H9 (cell line): ENCODE data around the gene LOXHD1. TPM values are rescaled to one million over a fixed set of nuclear protein-coding genes. Genes with fewer than 3 reads are reported as not detected.

Experiments used
- DNase-seq: peaks from one replicate; pipeline ENCODE4 v3.0.0-alpha.2; 2017
- H2AFZ ChIP-seq: one replicate; pipeline ENCODE4 v1.6.1; 2013; ENCODE audit warnings: mild to moderate bottlenecking, low read length, control low read depth, moderate library complexity
- H2AK5ac ChIP-seq: 2 replicates; pipeline ENCODE4 v1.6.1; 2013; ENCODE audit warnings: low read length, control low read depth, mixed read lengths; ENCODE audit not compliant: insufficient read length
- H2BK120ac ChIP-seq: one replicate; pipeline ENCODE4 v1.6.1; 2013; ENCODE audit warnings: low read depth, mild to moderate bottlenecking, low read length, control low read depth, inconsistent platforms; ENCODE audit not compliant: poor library complexity, severe bottlenecking
- H2BK12ac ChIP-seq: 2 replicates; pipeline ENCODE4 v1.6.1; 2013; ENCODE audit warnings: low read length, control low read depth, mixed read lengths, low read depth; ENCODE audit not compliant: insufficient read length
- H2BK15ac ChIP-seq: 2 replicates; pipeline ENCODE4 v1.6.1; 2013; ENCODE audit warnings: low read depth, low read length, control low read depth
- H2BK20ac ChIP-seq: one replicate; pipeline ENCODE4 v1.6.1; 2013; ENCODE audit warnings: low read depth, mild to moderate bottlenecking, low read length, control low read depth, inconsistent platforms; ENCODE audit not compliant: poor library complexity, severe bottlenecking
- H2BK5ac ChIP-seq: 2 replicates; pipeline ENCODE4 v1.6.1; 2013; ENCODE audit warnings: low read length, control low read depth, mixed read lengths; ENCODE audit not compliant: insufficient read length
- H3K14ac ChIP-seq: 2 replicates; pipeline ENCODE4 v1.6.1; 2013; ENCODE audit warnings: low read length, control low read depth; ENCODE audit not compliant: insufficient read depth
- H3K18ac ChIP-seq: 2 replicates; pipeline ENCODE4 v1.6.1; 2013; ENCODE audit warnings: low read depth, mild to moderate bottlenecking, mixed read lengths, low read length, control low read depth; ENCODE audit not compliant: insufficient read length
- H3K23ac ChIP-seq: 2 replicates; pipeline ENCODE4 v1.6.1; 2013; ENCODE audit warnings: low read length, control low read depth, mixed read lengths, low read depth; ENCODE audit not compliant: insufficient read length
- H3K23me2 ChIP-seq: 2 replicates; pipeline ENCODE4 v1.6.1; 2013; ENCODE audit warnings: low read depth, mild to moderate bottlenecking, mixed read lengths, low read length, control low read depth; ENCODE audit not compliant: insufficient read length, poor library complexity, severe bottlenecking
- H3K27ac ChIP-seq: 2 replicates; pipeline ENCODE4 v1.5.1; 2013; ENCODE audit warnings: low read length, control low read depth, mixed read lengths, low read depth; ENCODE audit not compliant: insufficient read length
- H3K27me3 ChIP-seq: 2 replicates; pipeline ENCODE4 v1.6.1; 2013; ENCODE audit warnings: low read length, control low read depth, inconsistent platforms; ENCODE audit not compliant: insufficient read depth
- H3K4ac ChIP-seq: 2 replicates; pipeline ENCODE4 v1.6.1; 2013; ENCODE audit warnings: low read depth, mild to moderate bottlenecking, control low read depth, inconsistent platforms, low read length, moderate library complexity
- H3K4me1 ChIP-seq: 2 replicates; pipeline ENCODE4 v1.6.1; 2013; ENCODE audit warnings: low read length, control low read depth, inconsistent platforms; ENCODE audit not compliant: insufficient read depth
- H3K4me2 ChIP-seq: 2 replicates; pipeline ENCODE4 v1.6.1; 2013; ENCODE audit warnings: low read length, control low read depth, mixed read lengths; ENCODE audit not compliant: insufficient read length, insufficient read depth
- H3K56ac ChIP-seq: 2 replicates; pipeline ENCODE4 v1.6.1; 2013; ENCODE audit warnings: low read depth, mild to moderate bottlenecking, mixed read lengths, low read length, control low read depth; ENCODE audit not compliant: insufficient read length
- H3K79me1 ChIP-seq: 2 replicates; pipeline ENCODE4 v1.6.1; 2013; ENCODE audit warnings: low read depth, mild to moderate bottlenecking, moderate library complexity, low read length, control low read depth, inconsistent platforms; ENCODE audit not compliant: insufficient read depth, poor library complexity, severe bottlenecking
- H3K79me2 ChIP-seq: 2 replicates; pipeline ENCODE4 v1.6.1; 2013; ENCODE audit warnings: low read length, control low read depth, inconsistent platforms; ENCODE audit not compliant: insufficient read depth
- H3K9ac ChIP-seq: 2 replicates; pipeline ENCODE4 v1.6.1; 2013; ENCODE audit warnings: low read length, control low read depth, mixed read lengths; ENCODE audit not compliant: insufficient read length; ENCODE audit errors: extremely low read depth
- H3K9me3 ChIP-seq: one replicate; pipeline ENCODE4 v1.6.1; 2013; ENCODE audit warnings: low read depth, low read length, inconsistent platforms; ENCODE audit not compliant: control insufficient read depth
- H3T11ph ChIP-seq: one replicate; pipeline ENCODE4 v1.6.1; 2013; ENCODE audit warnings: mild to moderate bottlenecking, low read length, control low read depth, inconsistent platforms
- H4K20me1 ChIP-seq: one replicate; pipeline ENCODE4 v1.6.1; 2013; ENCODE audit not compliant: control insufficient read depth, insufficient read length, insufficient read depth
- H4K5ac ChIP-seq: 2 replicates; pipeline ENCODE4 v1.6.1; 2013; ENCODE audit warnings: low read depth, mild to moderate bottlenecking, mixed read lengths, low read length, control low read depth; ENCODE audit not compliant: insufficient read length
- H4K8ac ChIP-seq: replicated peaks from 2 replicates; pipeline ENCODE4 v1.6.1; 2013; ENCODE audit warnings: low read length, control low read depth, mixed read lengths, low read depth; ENCODE audit not compliant: insufficient read length
- H4K91ac ChIP-seq: 2 replicates; pipeline ENCODE4 v1.6.1; 2013; ENCODE audit warnings: low read depth, mild to moderate bottlenecking, moderate library complexity, mixed read lengths, low read length, control low read depth; ENCODE audit not compliant: insufficient read length
- H3K27ac Mint-ChIP-seq, 3 experiments: 2 replicates in 2 of 3; 3 replicates in 1 of 3; pipeline ENCODE4 v1.8.0; 2020 to 2021; ENCODE audit warnings: mixed read lengths in 3 of 3, mild to moderate bottlenecking in 1 of 3, moderate library complexity in 1 of 3
- H3K27me3 Mint-ChIP-seq: 2 replicates; pipeline ENCODE4 v1.8.0; 2021; ENCODE audit warnings: low read depth, mild to moderate bottlenecking, moderate library complexity, mixed read lengths
- H3K36me3 Mint-ChIP-seq, 3 experiments: 2 replicates in 2 of 3; 3 replicates in 1 of 3; pipeline ENCODE4 v1.8.0; 2020 to 2021; ENCODE audit warnings: low read depth in 3 of 3, mixed read lengths in 3 of 3; ENCODE audit not compliant: insufficient read depth in 1 of 3
- H3K4me1 Mint-ChIP-seq, 2 experiments: 2 replicates each; pipeline ENCODE4 v1.8.0; 2020; ENCODE audit warnings: mixed read lengths in 2 of 2
- H3K4me3 Mint-ChIP-seq, 2 experiments: 2 replicates in 1 of 2; 3 replicates in 1 of 2; pipeline ENCODE4 v1.8.0; 2020 to 2021; ENCODE audit warnings: mild to moderate bottlenecking in 2 of 2, mixed read lengths in 2 of 2, moderate library complexity in 1 of 2
- H3K9me3 Mint-ChIP-seq, 2 experiments: 2 replicates in 1 of 2; 3 replicates in 1 of 2; pipeline ENCODE4 v1.8.0; 2020; ENCODE audit warnings: mild to moderate bottlenecking in 2 of 2, mixed read lengths in 2 of 2, moderate library complexity in 1 of 2
- WGBS: extraction: QIAGEN DNeasy Blood & Tissue Kit; methylation state at CpG from one replicate; pipeline ENCODE4 v1.1.7; 2013; ENCODE audit warnings: missing lambda C conversion rate, low lambda C conversion rate, mixed read lengths; ENCODE audit not compliant: insufficient read length; ENCODE audit errors: extremely low coverage; 5-methylcytosine and 5-hydroxymethylcytosine counted together
- total RNA-seq: library from RNA; stranded (reverse); gene quantifications from 2 replicates; pipeline ENCODE4 v1.2.1, GENCODE V29; 2021
- TF ChIP-seq, protein P1 (sequence below): fragments of 200-600 bp; sonication (generic); conservative IDR thresholded peaks from 3 replicates; pipeline ENCODE4 v1.8.0; 2021; ENCODE audit warnings: antibody characterized with exemption, mild to moderate bottlenecking

The LOXHD1 gene
- total RNA-seq, 1 experiment from 2014 or later, result 0.07 TPM

DNA sequence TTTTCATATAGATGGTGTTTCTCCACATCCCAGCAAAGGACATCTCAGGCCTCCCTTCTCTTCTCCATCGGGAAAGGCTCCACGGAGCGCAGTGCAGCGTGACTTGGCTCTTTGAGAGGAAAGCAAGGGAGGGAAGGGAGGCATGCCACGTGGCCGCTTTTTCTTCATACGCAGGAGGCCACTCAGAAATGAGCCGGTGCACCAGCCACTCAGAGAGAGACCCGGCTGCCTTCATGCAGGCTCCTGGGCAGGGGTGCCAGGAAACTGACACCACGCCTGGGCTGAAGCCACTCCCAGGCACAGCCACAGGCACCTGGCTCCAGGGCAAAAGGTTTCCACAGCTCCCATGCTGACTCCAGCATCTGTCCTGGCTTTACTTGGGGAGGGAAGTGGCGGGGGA lies 11.1 kb upstream of the LOXHD1 start:
- H2BK20ac ChIP-seq, result no peak overlapping the region
- no peak overlapping the region for H2AFZ ChIP-seq
- H3K56ac ChIP-seq, result no peak overlapping the region
- no peaks in the 10 kb centered on the region for H3K23me2 ChIP-seq
- H3K27ac Mint-ChIP-seq, result no peak overlapping the region
- no peaks in the 10 kb centered on the region; the same call in 1 of the 2 replicates for H3K27me3 ChIP-seq
- H4K91ac ChIP-seq, result no peak overlapping the region
- no peak overlapping the region for H2AK5ac ChIP-seq
- TF ChIP-seq, protein P1, sequence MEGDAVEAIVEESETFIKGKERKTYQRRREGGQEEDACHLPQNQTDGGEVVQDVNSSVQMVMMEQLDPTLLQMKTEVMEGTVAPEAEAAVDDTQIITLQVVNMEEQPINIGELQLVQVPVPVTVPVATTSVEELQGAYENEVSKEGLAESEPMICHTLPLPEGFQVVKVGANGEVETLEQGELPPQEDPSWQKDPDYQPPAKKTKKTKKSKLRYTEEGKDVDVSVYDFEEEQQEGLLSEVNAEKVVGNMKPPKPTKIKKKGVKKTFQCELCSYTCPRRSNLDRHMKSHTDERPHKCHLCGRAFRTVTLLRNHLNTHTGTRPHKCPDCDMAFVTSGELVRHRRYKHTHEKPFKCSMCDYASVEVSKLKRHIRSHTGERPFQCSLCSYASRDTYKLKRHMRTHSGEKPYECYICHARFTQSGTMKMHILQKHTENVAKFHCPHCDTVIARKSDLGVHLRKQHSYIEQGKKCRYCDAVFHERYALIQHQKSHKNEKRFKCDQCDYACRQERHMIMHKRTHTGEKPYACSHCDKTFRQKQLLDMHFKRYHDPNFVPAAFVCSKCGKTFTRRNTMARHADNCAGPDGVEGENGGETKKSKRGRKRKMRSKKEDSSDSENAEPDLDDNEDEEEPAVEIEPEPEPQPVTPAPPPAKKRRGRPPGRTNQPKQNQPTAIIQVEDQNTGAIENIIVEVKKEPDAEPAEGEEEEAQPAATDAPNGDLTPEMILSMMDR, result no peak
- H3K9me3 ChIP-seq, result no peaks in the 10 kb centered on the region
- H3K79me2 ChIP-seq, result no peaks in the 10 kb centered on the region
- no peak overlapping the region for H3K27ac ChIP-seq
- H3K4me1 ChIP-seq, result no peaks in the 10 kb centered on the region; the same call in 1 of the 2 replicates
- peaks cover 8% of the 10 kb centered on the region in 2 experiments for H3K9me3 Mint-ChIP-seq
- H3K4me1 Mint-ChIP-seq, result peaks cover 16 to 22% of the 10 kb centered on the region in 2 experiments
- DNase-seq, result no peak
- H3K36me3 Mint-ChIP-seq, result peaks cover 3 to 7% (median 4%) of the 10 kb centered on the region in 3 experiments
- H4K5ac ChIP-seq, result no peak overlapping the region
- no peak overlapping the region for H3K4me3 Mint-ChIP-seq
- H4K20me1 ChIP-seq, result no peaks in the 10 kb centered on the region
- no peak overlapping the region for H3T11ph ChIP-seq
- no CpG with 5 or more reads among the region's 11 CpGs for WGBS
- no peaks in the 10 kb centered on the region for H3K79me1 ChIP-seq
- H3K27me3 Mint-ChIP-seq, result no peaks in the 10 kb centered on the region; the same call in 1 of the 2 replicates
- H3K14ac ChIP-seq, result no peak overlapping the region
- H2BK15ac ChIP-seq, result no peak overlapping the region
- H2BK12ac ChIP-seq, result no peak overlapping the region
- no peak overlapping the region for H3K4ac ChIP-seq
- H3K4me2 ChIP-seq, result no peak overlapping the region
- H3K9ac ChIP-seq, result no peak overlapping the region
- no peak overlapping the region for H2BK5ac ChIP-seq
- H4K8ac ChIP-seq, result no peak overlapping the region
- H3K18ac ChIP-seq, result no peak overlapping the region
- no peak overlapping the region for H3K23ac ChIP-seq
- H2BK120ac ChIP-seq, result no peak overlapping the region
